ENCODE results near the gene SELPLG. TPM values are rescaled to one million over a fixed set of nuclear protein-coding genes. Genes with fewer than 3 reads are reported as not detected.
A peak's percentile ranks its signal among the peaks of the same experiment; 100 is the strongest.

SELPLG gene
- total and polyA plus RNA-seq, 8 donors, result 1.2 to 6.1 (median 3.0) TPM

- H3K27ac ChIP-seq, result peak overlapping the region in 2 of 5 donors; percentile 18 to 77
- TF ChIP-seq CTCF (IDR thresholded peaks at IDR 0.05), result no peak
- TF ChIP-seq EP300 (IDR thresholded peaks at IDR 0.05), result no peak
- TF ChIP-seq POLR2A (IDR thresholded peaks at IDR 0.05), result no peak
- TF ChIP-seq POLR2AphosphoS5 (IDR thresholded peaks at IDR 0.05), result no peak
- no peaks in the 10 kb centered on the region for H3K27me3 ChIP-seq
- no peak overlapping the region for H3K4me3 ChIP-seq
- H3K4me1 ChIP-seq, result peaks cover 0 to 28% (median 15%) of the 10 kb centered on the region in 4 donors
- WGBS, 5 donors, result 83 to 90% (median 89%) methylated on average over 9 of the region's 9 CpGs
- peaks cover 7 to 41% (median 11%) of the 10 kb centered on the region in 4 donors for H3K36me3 ChIP-seq
- intact Hi-C loops (cut with DNase I; ENCODE audit: low total_unique reads), result no loop called here
- no peak for DNase-seq
- H3K9me3 ChIP-seq, result no peaks in the 10 kb centered on the region
These were observed 44.5 kb upstream of the SELPLG start for GRCh38 chr12:108678104-108678730.

GRCh38 chr12:108677381-108677780 lies 43.7 kb upstream of the SELPLG start:
- no peaks in the 10 kb centered on the region for H3K27me3 ChIP-seq
- peak overlapping the region in 2 of 5 donors; percentile 38 to 77 for H3K27ac ChIP-seq
- H3K4me3 ChIP-seq, result no peak overlapping the region
- peaks cover 0 to 33% (median 17%) of the 10 kb centered on the region in 4 donors for H3K4me1 ChIP-seq
- no peak for TF ChIP-seq POLR2A (IDR thresholded peaks at IDR 0.05)
- TF ChIP-seq EP300 (IDR thresholded peaks at IDR 0.05), result no peak
- TF ChIP-seq POLR2AphosphoS5 (IDR thresholded peaks at IDR 0.05), result no peak
- TF ChIP-seq CTCF (IDR thresholded peaks at IDR 0.05), result no peak
- DNase-seq, result no peak
- intact Hi-C loops (cut with DNase I; ENCODE audit: low total_unique reads), result no loop called here
- H3K9me3 ChIP-seq, result no peaks in the 10 kb centered on the region
- H3K36me3 ChIP-seq, result peaks cover 7 to 46% (median 14%) of the 10 kb centered on the region in 4 donors
- WGBS, 5 donors, result 79 to 91% (median 85%) methylated on average over 3 of the region's 3 CpGs

- H3K36me3 ChIP-seq, result peaks cover 7 to 49% (median 16%) of the 10 kb centered on the region in 4 donors
- no peak for TF ChIP-seq POLR2A (IDR thresholded peaks at IDR 0.05)
- no peak for TF ChIP-seq CTCF (IDR thresholded peaks at IDR 0.05)
- TF ChIP-seq POLR2AphosphoS5 (IDR thresholded peaks at IDR 0.05), result no peak
- TF ChIP-seq EP300 (IDR thresholded peaks at IDR 0.05), result no peak
- no peak overlapping the region for H3K4me3 ChIP-seq
- H3K4me1 ChIP-seq, result peaks cover 0 to 29% (median 14%) of the 10 kb centered on the region in 4 donors
- peak overlapping the region in 3 of 5 donors; percentile 38 to 77 (median 52) for H3K27ac ChIP-seq
- 77 to 89% (median 83%) methylated on average over 5 of the region's 5 CpGs for WGBS, 5 donors
- intact Hi-C loops (cut with DNase I; ENCODE audit: low total_unique reads), result no loop called here
- no peak for DNase-seq
- no peaks in the 10 kb centered on the region for H3K9me3 ChIP-seq
- H3K27me3 ChIP-seq, result no peaks in the 10 kb centered on the region
These were observed 43.0 kb upstream of the SELPLG start for GRCh38 chr12:108676707-108677106.

GRCh38 chr12:108675792-108676191 lies 42.1 kb upstream of the SELPLG start:
- no peaks in the 10 kb centered on the region for H3K9me3 ChIP-seq
- H3K36me3 ChIP-seq, result peaks cover 7 to 51% (median 16%) of the 10 kb centered on the region in 4 donors
- intact Hi-C loops (cut with DNase I; ENCODE audit: low total_unique reads), result no loop called here
- peak overlapping the region in 3 of 5 donors; percentile 1 to 77 (median 52) for H3K27ac ChIP-seq
- WGBS, 5 donors, result 89 to 96% (median 93%) methylated on average over 4 of the region's 4 CpGs
- no peak overlapping the region for H3K4me3 ChIP-seq
- H3K27me3 ChIP-seq, result no peaks in the 10 kb centered on the region
- H3K4me1 ChIP-seq, result peaks cover 0 to 25% (median 13%) of the 10 kb centered on the region in 4 donors
- TF ChIP-seq POLR2A (IDR thresholded peaks at IDR 0.05), result no peak
- no peak for TF ChIP-seq POLR2AphosphoS5 (IDR thresholded peaks at IDR 0.05)
- no peak for TF ChIP-seq CTCF (IDR thresholded peaks at IDR 0.05)
- TF ChIP-seq EP300 (IDR thresholded peaks at IDR 0.05), result no peak
- no peak for DNase-seq

All from stomach (tissue), 9 donors.